Parathyroid adenoma (tissue), 2 donors: Measurements from ENCODE around the gene ITPR1.
"Not testable (repeated sequence)": the region's sequence is repeated elsewhere in the genome, so short reads cannot be mapped to it uniquely, and the experiment has no call there.

Experiments
- H2AFZ ChIP-seq: fragments of 300-600 bp; sonication (generic); one replicate; pipeline ENCODE4 v1.7.0; 2017; ENCODE audit warnings: antibody characterized with exemption, mild to moderate bottlenecking
- H3K27ac ChIP-seq: fragments of 300-600 bp; sonication (generic); one replicate; pipeline ENCODE4 v1.7.0; 2017
- H3K27me3 ChIP-seq: fragments of 300-600 bp; sonication (generic); one replicate; pipeline ENCODE4 v1.7.0; 2017; ENCODE audit warnings: low read length; ENCODE audit not compliant: control insufficient read depth, insufficient read depth
- H3K36me3 ChIP-seq: fragments of 300-600 bp; sonication (generic); one replicate; pipeline ENCODE4 v1.7.0; 2017; ENCODE audit warnings: low read length; ENCODE audit not compliant: control insufficient read depth, insufficient read depth
- H3K4me1 ChIP-seq: fragments of 300-600 bp; sonication (generic); one replicate; pipeline ENCODE4 v1.7.0; 2017; ENCODE audit warnings: control low read depth
- H3K4me2 ChIP-seq: fragments of 300-600 bp; sonication (generic); one replicate; pipeline ENCODE4 v1.7.0; 2017; ENCODE audit warnings: low read length
- H3K4me3 ChIP-seq: fragments of 300-600 bp; sonication (generic); one replicate; pipeline ENCODE4 v1.7.0; 2017; ENCODE audit warnings: low read depth, low read length
- H3K79me2 ChIP-seq: fragments of 300-600 bp; sonication (generic); one replicate; pipeline ENCODE4 v1.7.0; 2017; ENCODE audit warnings: control low read depth
- H3K9ac ChIP-seq: fragments of 300-600 bp; sonication (generic); one replicate; pipeline ENCODE4 v1.7.0; 2017; ENCODE audit warnings: mild to moderate bottlenecking
- H3K9me3 ChIP-seq: fragments of 300-600 bp; sonication (generic); one replicate; pipeline ENCODE4 v1.7.0; 2017; ENCODE audit warnings: low read length; ENCODE audit not compliant: control insufficient read depth
- TF ChIP-seq, protein P1 (sequence below): fragments of 300-600 bp; sonication (generic); IDR thresholded peaks from one replicate; pipeline ENCODE4 v1.7.0; 2017; ENCODE audit warnings: antibody characterized with exemption, mild to moderate bottlenecking
- donor health status: primary hyperparathyroidism.

Gene ITPR1

DNA sequence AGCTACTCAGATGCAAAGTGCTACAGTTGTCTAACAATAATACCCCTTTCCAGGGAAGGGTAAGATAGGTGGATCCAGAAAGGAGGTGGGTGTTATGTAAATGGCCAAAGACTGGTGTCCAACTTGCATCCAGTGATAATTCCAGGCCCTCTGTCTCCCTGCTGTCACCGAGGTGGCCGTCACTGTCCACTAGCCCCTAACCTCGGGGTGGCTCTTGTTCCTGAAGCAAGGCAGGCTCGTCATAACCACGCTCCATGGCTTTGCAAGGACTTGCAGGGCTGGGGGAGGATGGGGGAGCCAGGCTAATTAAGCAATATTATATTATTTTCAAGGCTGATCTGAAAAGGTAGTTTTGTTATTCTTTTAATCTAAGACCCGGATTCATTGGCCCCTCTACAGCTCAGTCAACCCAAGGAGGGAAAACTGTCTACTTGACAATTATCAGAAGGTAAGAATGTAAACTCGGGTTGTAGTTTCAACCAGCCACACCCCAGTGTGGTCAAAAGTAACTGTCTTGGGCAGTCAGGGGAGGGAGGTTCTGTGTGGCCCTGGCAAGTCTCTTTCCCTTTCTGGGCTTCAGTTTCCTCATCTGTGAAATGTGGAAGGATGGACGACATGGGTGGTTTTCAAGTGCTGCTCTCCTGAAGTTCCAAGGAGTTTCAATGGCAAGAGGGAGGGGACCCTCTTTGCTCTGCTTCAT is 266.0 kb downstream of the ITPR1 start:
- Histone ChIP-seq H2AFZ (no peak overlapping the region), H3K79me2 (no peaks in the 10 kb centered on the region), H3K27ac (peak overlapping the region; percentile 33), H3K27me3 (no peaks in the 10 kb centered on the region), H3K9me3 (no peaks in the 10 kb centered on the region), H3K4me3 (no peak overlapping the region), H3K36me3 (no peaks in the 10 kb centered on the region), H3K4me2 (no peak overlapping the region), H3K4me1 (peaks cover 35% of the 10 kb centered on the region), H3K9ac (no peak overlapping the region)
- TF ChIP-seq, protein P1, sequence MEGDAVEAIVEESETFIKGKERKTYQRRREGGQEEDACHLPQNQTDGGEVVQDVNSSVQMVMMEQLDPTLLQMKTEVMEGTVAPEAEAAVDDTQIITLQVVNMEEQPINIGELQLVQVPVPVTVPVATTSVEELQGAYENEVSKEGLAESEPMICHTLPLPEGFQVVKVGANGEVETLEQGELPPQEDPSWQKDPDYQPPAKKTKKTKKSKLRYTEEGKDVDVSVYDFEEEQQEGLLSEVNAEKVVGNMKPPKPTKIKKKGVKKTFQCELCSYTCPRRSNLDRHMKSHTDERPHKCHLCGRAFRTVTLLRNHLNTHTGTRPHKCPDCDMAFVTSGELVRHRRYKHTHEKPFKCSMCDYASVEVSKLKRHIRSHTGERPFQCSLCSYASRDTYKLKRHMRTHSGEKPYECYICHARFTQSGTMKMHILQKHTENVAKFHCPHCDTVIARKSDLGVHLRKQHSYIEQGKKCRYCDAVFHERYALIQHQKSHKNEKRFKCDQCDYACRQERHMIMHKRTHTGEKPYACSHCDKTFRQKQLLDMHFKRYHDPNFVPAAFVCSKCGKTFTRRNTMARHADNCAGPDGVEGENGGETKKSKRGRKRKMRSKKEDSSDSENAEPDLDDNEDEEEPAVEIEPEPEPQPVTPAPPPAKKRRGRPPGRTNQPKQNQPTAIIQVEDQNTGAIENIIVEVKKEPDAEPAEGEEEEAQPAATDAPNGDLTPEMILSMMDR: no peak

DNA sequence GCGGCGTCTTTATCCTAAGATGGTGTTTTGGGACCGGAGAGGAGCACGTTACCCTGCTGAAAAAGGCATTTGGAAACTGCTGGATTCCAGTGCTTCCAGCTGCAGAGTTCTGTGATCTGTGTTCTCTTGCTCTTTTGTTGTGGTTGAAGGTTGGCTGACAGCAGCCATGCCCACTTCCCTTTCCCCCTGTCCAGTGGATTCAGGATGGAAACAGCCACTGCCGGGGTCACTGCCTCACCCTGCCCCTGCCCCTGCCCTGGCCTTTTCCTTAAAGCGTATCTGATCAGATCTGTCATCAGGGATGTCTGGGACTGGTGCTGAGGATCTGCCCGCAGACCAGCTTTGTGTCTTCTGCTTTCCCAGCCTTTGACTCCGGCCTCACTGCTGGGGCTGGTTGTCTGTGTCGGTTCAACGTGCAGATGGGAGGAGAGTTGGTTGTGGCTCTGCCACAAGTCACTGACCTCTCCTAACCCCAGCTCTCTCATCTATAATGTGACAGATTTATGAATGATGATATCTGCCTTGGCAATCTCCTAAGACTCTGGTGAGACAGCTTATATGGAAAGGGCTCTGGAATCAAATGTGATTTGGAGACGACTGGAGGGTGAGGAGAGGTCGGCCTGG is 266.7 kb downstream of the ITPR1 start:
- no peak overlapping the region for H3K4me2 ChIP-seq
- no peaks in the 10 kb centered on the region for H3K27me3 ChIP-seq
- no peak overlapping the region for H3K9ac ChIP-seq
- H3K4me1 ChIP-seq: peaks cover 29% of the 10 kb centered on the region
- no peaks in the 10 kb centered on the region for H3K79me2 ChIP-seq
- H3K9me3 ChIP-seq: no peaks in the 10 kb centered on the region
- TF ChIP-seq, protein P1: no peak
- H3K36me3 ChIP-seq: no peaks in the 10 kb centered on the region
- no peak overlapping the region for H3K4me3 ChIP-seq
- peak overlapping the region; percentile 7 for H2AFZ ChIP-seq
- H3K27ac ChIP-seq: peak overlapping the region; percentile 33

DNA sequence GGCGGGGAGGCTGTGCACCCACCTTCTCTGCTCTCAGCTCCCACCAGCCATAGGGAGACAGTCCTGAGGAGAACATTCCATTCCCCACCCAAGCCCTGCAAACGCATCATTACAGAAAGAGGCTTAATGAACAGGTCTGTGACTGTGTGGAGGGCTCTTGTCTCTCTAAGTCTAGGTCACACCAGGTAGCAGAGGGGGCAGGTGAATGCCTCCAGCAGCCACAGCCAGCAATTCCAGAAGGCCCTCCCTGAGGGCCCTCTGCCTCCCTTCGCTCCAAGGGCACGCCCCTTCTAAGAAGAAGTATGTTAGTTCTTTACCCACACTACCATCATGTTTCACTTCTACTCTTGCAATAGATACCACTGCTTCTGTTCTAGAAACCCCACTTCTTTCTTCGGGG is 268.6 kb downstream of the ITPR1 start:
- TF ChIP-seq, protein P1: no peak
- Histone ChIP-seq H3K27me3 (no peaks in the 10 kb centered on the region), H3K9ac (no peak overlapping the region), H3K27ac (no peak overlapping the region), H3K79me2 (no peaks in the 10 kb centered on the region), H3K4me2 (no peak overlapping the region), H3K4me3 (no peak overlapping the region), H3K36me3 (no peaks in the 10 kb centered on the region), H3K9me3 (no peaks in the 10 kb centered on the region), H3K4me1 (peaks cover 15% of the 10 kb centered on the region), H2AFZ (no peak overlapping the region)

DNA sequence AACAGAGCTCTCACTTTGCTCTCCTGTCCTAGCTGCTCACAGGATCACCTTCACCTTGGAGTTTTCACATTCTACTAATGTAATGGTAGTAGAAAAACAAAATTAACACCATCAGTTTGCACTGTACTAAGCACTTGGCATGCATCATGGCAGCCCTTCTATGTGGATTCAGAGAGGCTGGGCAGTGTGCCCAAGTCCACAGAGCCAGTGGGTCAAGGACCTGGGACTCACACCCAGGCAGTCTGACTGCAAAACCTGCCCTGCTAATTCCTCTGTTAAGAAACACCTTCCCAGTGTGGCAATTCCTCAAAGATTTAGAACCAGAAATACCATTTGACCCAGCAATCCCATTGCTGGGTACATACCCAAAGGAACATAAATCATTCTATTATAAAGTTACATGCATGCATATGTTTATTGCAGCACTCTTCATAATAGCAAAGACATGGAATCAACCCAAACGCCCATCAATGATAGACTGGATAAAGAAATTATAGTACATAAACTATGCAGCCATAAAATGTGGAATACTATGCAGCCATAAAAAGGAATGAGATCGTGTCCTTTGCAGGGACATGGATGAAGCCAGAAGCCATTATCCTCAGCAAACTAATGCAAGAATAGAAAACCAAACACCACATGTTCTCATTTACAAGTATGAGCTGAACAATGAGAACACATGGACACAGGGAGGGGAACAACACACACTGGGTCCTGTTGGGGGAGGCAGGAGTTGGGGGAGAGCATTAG is 269.5 kb downstream of the ITPR1 start:
- H3K9ac ChIP-seq, H2AFZ ChIP-seq, H3K36me3 ChIP-seq, H3K27me3 ChIP-seq, H3K9me3 ChIP-seq, H3K4me3 ChIP-seq, H3K4me2 ChIP-seq, H3K79me2 ChIP-seq, H3K27ac ChIP-seq: not testable (repeated sequence)
- H3K4me1 ChIP-seq: peaks cover 10% of the 10 kb centered on the region

DNA sequence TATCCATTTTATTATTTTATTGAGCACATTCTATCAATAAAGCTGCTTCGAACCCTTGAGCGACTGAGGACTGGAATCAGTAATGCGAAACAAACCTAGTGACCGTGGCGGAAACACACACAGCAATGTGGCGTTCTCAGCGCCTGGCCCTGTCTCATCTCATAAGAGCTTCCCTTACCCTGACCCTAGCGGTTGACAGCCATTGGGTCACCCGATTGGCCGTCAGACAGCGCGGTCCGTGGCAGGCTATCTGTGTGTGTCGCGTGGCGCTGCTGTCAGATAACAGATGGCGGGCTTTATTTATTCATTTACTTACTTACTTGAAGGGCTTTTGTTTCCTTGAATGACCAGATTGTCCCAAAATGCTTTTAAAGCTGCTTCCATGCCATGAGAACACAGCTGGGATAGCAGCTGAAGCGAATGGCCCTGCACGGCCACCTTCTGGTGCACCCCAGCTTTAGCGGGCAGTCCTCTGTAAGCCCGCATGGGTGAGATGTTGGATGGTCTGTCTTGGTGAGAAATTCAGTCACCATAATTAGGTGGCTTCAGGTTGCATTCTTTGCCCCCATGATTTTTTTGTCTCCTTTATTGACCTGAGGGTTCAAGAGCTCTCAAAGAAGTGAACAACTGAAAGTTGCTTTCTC is 270.6 kb downstream of the ITPR1 start:
- no peak overlapping the region for H3K4me3 ChIP-seq
- no peak overlapping the region for H3K27ac ChIP-seq
- peaks cover 12% of the 10 kb centered on the region for H3K4me1 ChIP-seq
- TF ChIP-seq, protein P1: no peak
- no peaks in the 10 kb centered on the region for H3K79me2 ChIP-seq
- H3K9ac ChIP-seq: no peak overlapping the region
- no peak overlapping the region for H3K4me2 ChIP-seq
- H3K9me3 ChIP-seq: no peaks in the 10 kb centered on the region
- H3K36me3 ChIP-seq: no peaks in the 10 kb centered on the region
- H2AFZ ChIP-seq: no peak overlapping the region
- H3K27me3 ChIP-seq: no peaks in the 10 kb centered on the region
